ENCODE data around the gene MYO1E. TPM values are rescaled to one million over a fixed set of nuclear protein-coding genes. Genes with fewer than 3 reads are reported as not detected.

Gene MYO1E
- 93.5 and 147 TPM in 2 replicates for total RNA-seq (ENCODE audit: low replicate concordance)

GRCh38 chr15:59372352-59373211 lies at the start of gene MYO1E:
TSS of gene MYO1E (minus strand) at chr15:59372871. CDS start at chr15:59372500, 371 bp downstream.
- no peak for TF ChIP-seq CTCF (IDR thresholded peaks at IDR 0.05; ENCODE audit: insufficient read depth, low read length)
- H3K4me3 ChIP-seq (ENCODE audit: low read depth, low read length), result peak within 1 kb of the TSS; percentile 88
- peak; percentile 98 for DNase-seq (ENCODE audit: low read depth)

GRCh38 chr15:59420986-59421618 lies 48.4 kb upstream of the MYO1E start:
- H3K4me3 ChIP-seq (ENCODE audit: low read depth, low read length), result no peak overlapping the region
- TF ChIP-seq CTCF (IDR thresholded peaks at IDR 0.05; ENCODE audit: insufficient read depth, low read length), result no peak
- peak; percentile 59 for DNase-seq (ENCODE audit: low read depth)

GRCh38 chr15:59420108-59420507 lies 47.4 kb upstream of the MYO1E start:
- DNase-seq (ENCODE audit: low read depth), result no peak
- no peak overlapping the region for H3K4me3 ChIP-seq (ENCODE audit: low read depth, low read length)
- no peak for TF ChIP-seq CTCF (IDR thresholded peaks at IDR 0.05; ENCODE audit: insufficient read depth, low read length)

- DNase-seq (ENCODE audit: low read depth), result no peak
- no peak for TF ChIP-seq CTCF (IDR thresholded peaks at IDR 0.05; ENCODE audit: insufficient read depth, low read length)
- H3K4me3 ChIP-seq (ENCODE audit: low read depth, low read length), result no peak overlapping the region
Measured at GRCh38 chr15:59419170-59419569, 46.5 kb upstream of the MYO1E start.

GRCh38 chr15:59416816-59417215 lies 44.1 kb upstream of the MYO1E start:
- TF ChIP-seq CTCF (IDR thresholded peaks at IDR 0.05; ENCODE audit: insufficient read depth, low read length), result no peak
- DNase-seq (ENCODE audit: low read depth), result no peak
- no peak overlapping the region for H3K4me3 ChIP-seq (ENCODE audit: low read depth, low read length)

- no peak for TF ChIP-seq CTCF (IDR thresholded peaks at IDR 0.05; ENCODE audit: insufficient read depth, low read length)
- DNase-seq (ENCODE audit: low read depth), result no peak
- H3K4me3 ChIP-seq (ENCODE audit: low read depth, low read length), result no peak overlapping the region
Measured at GRCh38 chr15:59413577-59413976, 40.9 kb upstream of the MYO1E start.

Measured in fibroblast of the aortic adventitia (primary cell).